Dedifferentiated amniotic fluid mesenchymal stem cell (primary cell): ENCODE data around the gene CTBP2.
A peak's percentile ranks its signal among the peaks of the same experiment; 100 is the strongest.

ENCODE experiments used
- DNase-seq: peaks from one replicate; pipeline ENCODE4 v3.0.0-alpha.2; 2016; ENCODE audit errors: extremely low spot score

CTBP2 gene

GRCh38 chr10:125010362-125010761 lies 150.0 kb downstream of the CTBP2 start:
- no peak for DNase-seq

DNA sequence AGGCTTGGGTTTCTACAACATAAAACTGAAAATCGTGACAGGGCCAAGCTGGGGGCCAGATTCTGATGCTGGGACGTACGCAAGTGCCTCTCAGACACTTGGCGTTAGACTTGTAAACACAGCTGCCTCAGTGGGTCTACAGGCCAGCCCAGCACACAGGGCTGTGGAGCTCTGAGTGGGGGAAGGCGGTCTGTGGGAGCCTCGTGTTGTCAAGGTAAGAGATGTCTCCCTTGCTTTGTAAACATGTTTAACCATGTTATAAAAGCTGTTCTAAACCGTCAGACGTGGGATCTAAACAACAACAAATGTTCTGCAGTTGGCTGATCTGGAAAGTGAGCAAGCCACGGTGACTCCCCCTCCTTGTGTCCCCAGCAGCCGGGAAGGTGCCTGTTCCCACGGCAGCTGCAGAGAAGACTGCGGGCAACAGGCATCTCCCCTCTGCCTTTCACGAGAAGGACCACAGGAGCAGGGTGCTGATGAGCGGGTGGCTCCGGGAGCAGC lies 150.7 kb downstream of the CTBP2 start:
- DNase-seq, result no peak

DNA sequence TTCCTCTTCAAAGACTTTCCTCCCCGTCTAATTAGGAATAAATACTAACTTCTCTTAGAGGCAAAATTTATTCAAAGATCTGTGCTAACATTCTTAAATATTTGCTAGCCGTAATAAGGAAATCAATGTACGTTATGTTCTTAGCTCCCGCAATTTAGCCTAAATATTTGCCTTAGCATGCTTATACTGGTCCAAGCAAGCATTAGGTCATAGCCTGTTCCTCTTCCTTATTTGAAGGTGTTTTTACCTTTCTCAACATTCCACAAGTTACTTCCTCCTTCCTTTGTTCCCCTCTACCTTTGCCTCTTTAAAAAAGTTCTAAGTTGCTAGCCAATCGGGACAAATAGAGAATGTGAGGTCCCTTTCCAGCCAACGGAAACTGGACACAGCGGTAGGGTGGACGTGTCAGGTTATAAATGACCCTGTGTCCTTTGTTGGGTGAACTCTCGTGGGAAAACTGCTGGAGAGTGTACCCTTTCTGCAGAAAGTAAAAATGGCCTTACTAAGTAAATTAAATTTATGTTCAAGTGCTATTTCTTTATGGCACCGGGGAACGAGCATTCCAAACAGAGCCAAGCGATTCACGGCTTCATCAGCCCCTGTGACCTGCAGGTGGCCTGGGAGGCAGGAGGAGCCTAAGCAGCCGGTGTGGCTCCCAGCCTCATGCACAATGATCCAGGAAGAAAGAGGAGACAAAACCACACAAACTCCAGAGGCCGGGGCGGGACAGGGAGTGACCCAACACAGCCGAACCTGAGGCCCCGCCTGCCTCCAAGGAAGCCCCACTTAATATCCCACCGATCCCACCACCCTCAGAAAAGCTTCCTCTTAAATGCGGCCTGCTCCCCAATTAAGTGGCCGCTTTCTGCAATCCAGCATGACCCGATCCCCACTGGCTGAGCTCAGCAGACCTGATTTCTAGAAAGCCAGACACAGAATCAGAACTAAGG lies 151.4 kb downstream of the CTBP2 start:
- DNase-seq, result no peak

DNA sequence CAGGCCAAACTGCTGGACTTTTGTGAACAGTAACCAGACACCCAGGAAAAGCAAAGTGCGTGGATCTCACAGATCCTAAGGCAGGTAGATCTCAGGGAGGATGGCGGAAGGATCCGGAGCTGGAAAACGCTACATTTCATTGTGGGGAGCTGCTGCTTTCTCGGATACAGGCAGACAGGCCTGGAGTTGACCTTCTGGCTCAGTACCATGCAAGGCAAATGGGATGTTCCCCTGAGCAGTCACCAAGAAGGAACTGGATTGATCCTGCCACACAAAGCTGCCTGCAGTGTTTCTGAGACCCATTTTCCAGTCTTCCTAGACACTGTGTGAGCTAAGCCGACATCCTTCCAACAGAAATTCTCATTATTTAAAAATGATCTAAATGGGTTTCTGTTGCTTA lies 152.9 kb downstream of the CTBP2 start:
- DNase-seq, result no peak

GRCh38 chr10:125006921-125007426 lies 153.4 kb downstream of the CTBP2 start:
- peak; percentile 98 for DNase-seq

DNA sequence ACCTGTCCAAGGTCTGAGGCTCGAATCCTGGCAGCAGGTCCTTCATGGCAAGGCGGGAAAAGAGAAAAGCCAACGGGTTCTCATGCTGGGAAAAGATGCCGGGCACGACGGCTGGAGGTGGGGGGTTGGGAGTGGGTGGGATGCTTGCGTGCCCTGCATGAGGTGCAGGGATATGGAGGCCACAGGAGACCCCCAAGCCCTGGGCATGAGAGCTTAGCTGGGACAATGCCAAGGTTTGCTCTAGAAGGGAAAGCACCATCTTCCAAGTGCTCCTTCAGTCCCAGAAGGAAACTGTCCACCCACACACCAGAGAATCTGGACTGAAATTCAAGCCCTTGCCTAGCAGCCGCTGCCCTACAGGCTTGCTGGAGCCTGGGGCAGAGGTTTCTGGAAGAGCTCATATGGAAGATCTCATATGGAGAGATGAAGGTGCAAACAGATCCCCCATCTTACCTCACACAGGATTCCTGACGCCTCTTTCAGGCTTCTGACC lies 154.1 kb downstream of the CTBP2 start:
- peak; percentile 28 for DNase-seq

GRCh38 chr10:125005312-125006187 lies 154.8 kb downstream of the CTBP2 start:
- DNase-seq, result no peak

- no peak for DNase-seq
Observed at GRCh38 chr10:125004571-125005311, 155.6 kb downstream of the CTBP2 start.

DNA sequence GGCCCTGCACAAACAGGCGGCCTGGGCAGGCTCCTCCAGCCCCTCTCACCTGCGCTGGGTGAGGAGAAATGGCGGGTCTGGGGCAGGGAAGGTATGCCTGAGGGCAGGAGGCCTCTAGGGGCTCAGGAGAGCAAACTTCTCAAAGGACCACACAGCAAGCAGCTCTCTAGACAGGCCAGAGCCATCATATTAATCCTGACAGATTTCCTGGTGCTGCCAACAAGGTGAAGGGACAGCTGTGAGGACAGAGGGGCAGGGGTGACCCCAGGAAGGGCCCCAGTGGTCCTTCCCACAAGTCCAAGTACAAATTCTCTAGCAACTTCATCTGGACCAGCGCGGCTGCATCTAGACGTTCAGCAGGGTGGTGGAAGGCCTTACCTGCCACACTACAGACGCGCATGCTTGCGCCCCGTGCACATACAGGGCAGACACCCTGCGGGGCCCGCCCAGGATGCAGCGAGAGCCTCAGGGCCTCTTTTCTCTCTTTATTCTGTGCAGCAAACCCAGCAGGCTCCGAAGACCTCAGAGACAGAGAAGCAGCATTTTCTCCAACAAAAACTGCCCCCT lies 156.4 kb downstream of the CTBP2 start:
- DNase-seq, result no peak

DNA sequence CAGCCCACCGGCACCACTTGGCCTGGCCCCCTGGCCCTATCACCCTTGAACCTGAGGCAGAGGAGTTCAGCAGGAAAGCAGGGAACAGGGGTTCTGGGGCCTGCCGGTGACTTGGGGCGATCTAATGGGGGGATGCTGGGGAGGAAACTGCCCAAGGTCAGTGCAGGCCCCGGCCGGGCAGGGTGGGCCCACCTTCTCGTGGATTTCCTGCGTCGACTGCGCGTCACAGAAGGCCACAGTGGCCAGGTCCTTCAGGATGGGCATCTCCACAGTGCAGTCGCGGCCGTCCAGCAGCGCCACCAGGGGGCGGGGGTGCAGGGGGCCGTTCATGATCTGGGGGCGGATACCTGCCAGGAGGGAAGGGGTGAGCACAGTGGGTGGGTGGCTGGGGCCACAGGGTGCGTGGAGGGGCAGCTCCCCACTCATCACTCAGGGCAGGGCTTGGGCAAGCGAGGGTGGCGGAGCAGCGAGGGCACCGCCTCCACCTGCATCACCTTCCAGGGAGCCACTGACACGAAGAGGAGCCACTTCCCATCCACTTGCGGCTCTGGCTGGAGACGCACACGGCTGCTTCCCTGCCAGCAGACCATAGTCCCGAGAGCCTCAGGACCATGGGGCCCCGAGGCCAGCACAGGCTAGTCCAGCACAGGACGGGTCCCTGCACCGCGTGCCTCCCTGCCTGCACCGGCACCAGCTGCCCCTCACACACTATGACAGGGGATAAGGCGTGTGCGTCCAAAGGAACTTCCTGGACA lies 157.0 kb downstream of the CTBP2 start:
- DNase-seq, result no peak

- DNase-seq, result no peak
Observed at GRCh38 chr10:125002423-125003145, 157.8 kb downstream of the CTBP2 start.

DNA sequence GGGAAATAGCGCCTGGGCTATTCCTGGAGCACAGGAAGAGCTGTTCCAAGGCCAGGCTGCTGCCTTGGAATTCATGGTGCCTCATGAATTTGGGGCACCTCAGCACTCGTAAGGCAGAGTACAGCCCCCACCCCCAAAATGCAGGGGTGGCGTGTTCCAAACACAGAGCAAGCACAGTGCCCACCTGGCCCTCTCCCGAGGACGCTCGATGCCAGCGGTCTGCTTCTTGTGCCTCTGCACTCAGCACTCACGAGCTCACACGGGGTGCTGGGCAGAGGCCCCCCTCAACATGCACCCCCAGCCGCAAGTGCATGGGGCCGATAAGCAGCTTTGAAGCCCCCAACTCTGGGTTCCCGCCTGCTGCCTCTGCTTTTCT lies 158.3 kb downstream of the CTBP2 start:
- DNase-seq, result no peak

GRCh38 chr10:125001313-125002046 lies 158.9 kb downstream of the CTBP2 start:
- DNase-seq, result no peak

GRCh38 chr10:125000366-125001312 lies 159.7 kb downstream of the CTBP2 start:
- no peak for DNase-seq

GRCh38 chr10:124999433-125000365 lies 160.7 kb downstream of the CTBP2 start:
- DNase-seq, result peak; percentile 80

DNA sequence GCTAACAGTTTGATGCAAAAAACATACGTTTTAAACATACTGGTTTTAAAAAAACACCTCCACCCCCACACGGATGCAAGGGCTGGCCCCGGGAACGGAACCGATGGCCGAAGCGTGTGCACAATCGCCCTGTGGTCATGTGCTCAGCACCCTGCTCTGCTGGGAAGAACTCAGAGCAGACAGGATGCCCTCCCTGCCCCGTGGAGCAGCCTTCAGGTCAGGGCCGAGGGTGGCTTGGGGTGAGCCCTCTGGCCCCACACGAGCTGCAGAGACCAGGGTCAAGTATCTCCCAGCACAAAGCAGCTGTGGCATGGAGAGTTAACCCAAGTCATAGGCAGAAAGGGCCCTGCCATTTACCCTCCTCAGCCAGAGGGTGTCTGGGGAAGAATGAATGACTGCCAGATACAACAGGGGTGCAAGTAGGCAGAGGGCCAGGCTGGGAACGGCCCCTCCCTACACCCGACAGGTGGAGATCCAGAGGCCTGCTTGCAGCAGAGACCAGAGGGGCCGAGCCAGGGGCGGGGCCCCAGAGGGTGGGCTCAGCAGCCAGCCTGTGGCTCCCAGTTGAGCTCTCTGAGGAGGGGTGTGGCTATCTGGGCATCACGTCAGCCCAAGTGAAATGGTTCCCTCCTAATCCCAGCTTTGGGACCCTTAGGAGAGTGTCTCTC lies 161.6 kb downstream of the CTBP2 start:
- DNase-seq, result no peak
